GM06990 (cell line): ENCODE results near the gene CCDC187.
"Not testable (repeated sequence)": the region's sequence is repeated elsewhere in the genome, so short reads cannot be mapped to it uniquely, and the experiment has no call there.

Experiments used
- DNase-seq: peaks from one replicate; pipeline ENCODE4 v3.0.0-alpha.2; 2011; ENCODE audit not compliant: insufficient read length; ENCODE audit errors: extremely low read depth
- H3K27me3 ChIP-seq: replicated peaks from 2 replicates; pipeline ENCODE4 v1.6.0; 2011; ENCODE audit warnings: low read length; ENCODE audit not compliant: control insufficient read depth, insufficient read depth
- H3K36me3 ChIP-seq: 2 replicates; pipeline ENCODE4 v1.5.1; 2011; ENCODE audit warnings: low read length; ENCODE audit not compliant: control insufficient read depth, insufficient read depth
- H3K4me3 ChIP-seq: replicated peaks from 2 replicates; pipeline ENCODE4 v1.5.1; 2011; ENCODE audit warnings: low read depth, mild to moderate bottlenecking, control low read depth, low read length
- CTCF ChIP-seq: IDR thresholded peaks from 2 replicates; pipeline ENCODE4 v1.5.1; 2011; ENCODE audit warnings: low read length, control low read depth, mild to moderate bottlenecking, inconsistent platforms; ENCODE audit not compliant: insufficient read depth, poor library complexity, severe bottlenecking

Gene CCDC187

DNA sequence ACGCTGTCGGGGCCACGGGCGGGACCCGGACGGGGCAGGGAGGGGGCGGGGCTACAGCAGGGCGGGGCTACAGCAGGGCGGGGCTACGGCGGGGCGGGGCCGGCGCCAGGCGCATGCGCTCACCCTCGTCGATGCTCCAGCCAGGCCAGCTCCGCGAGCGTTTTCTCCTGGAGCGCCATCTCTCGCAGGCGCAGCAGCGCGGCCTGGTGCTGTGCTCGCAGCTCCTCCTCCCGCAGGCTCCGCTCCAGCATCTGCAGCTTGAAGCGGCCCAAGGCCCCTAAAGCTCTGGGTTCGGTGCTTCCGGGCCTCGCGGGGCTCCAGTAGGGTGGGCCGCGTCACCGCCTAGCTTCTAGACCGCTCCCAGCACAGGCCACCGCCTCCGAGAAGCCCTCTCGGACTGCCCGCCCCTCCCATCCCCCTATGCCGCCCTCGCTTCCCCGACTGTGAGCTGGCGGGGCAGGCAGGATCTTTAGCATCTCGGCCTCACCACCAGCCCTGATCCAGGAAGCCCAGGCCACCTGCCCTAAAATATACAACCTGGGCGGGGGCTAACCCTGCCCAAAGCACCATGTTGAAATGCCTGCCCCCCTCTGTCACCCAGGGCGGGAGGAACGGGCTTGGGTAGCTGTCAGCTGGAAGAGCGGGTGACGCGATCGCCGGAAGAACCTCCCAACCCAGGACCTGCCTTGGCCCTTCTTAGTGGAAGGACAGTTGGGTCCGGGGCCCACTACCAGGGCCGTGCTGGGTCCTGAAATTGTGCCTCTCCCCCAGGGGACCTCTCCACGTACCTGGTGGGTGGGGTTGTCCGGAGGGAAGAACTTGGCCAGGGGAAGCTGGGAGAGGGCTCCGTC lies 36.4 kb downstream of the CCDC187 start:
- TF ChIP-seq CTCF: peak; percentile 47
- Histone ChIP-seq H3K36me3 (no peaks in the 10 kb centered on the region), H3K27me3 (no peaks in the 10 kb centered on the region; the same call in none of the 2 replicates), H3K4me3 (peak overlapping the region; percentile 46)
- DNase-seq: peak; percentile 82

- not testable (repeated sequence) for H3K27me3 ChIP-seq, DNase-seq, H3K36me3 ChIP-seq, H3K4me3 ChIP-seq
These were observed 37.3 kb downstream of the CCDC187 start for GRCh38 chr9:136266641-136267040.

- H3K36me3 ChIP-seq: no peaks in the 10 kb centered on the region
- H3K4me3 ChIP-seq: no peak overlapping the region
- H3K27me3 ChIP-seq: no peaks in the 10 kb centered on the region; the same call in none of the 2 replicates
- no peak for TF ChIP-seq CTCF
- no peak for DNase-seq
These were observed 38.1 kb downstream of the CCDC187 start for GRCh38 chr9:136265561-136266355.

DNA sequence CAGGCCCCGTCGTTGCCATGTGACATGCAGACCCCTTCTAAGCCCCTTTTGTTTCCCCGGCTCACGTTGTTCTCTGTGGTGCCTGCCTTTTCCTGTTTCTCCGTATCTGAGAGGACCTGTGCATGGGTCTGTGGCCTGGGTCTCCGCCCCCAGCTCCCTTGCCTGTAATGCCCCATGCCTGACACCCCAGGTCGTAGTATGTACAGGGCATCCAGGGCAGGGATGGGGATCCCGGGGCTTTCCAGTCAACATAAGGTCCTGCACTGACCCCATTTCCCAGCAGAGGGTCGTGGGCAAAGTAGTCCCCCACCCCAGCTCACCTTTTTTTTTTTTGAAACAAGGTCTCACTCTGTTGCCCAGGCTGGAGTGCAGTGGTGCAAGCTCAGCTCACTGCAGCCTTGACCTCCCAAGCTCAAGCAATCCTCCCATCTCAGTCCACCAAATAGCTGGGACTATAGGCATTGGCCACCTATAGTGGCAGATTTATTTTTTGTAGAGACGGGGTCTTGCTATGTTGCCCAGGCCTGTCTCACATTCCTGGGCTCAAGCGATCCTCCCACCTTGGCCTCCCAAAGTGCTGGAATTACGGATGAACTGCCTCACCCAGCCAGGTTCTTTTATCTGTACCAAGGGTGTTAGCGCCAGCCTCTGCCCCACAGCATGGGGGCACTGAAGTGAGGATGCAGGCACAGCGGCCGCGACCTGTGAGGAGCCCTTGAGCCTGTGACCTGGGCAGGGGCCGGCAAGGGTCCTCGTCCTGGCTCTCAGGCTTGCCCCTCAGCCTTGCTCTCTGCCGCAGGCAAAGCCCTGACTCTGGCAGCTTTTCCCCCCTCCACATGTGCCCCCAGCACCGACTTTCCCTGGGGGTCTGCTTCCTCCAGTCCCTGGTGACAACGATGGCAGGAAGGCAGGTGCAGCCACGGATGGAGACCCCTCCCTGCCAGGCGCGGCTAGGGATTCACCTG lies 39.2 kb downstream of the CCDC187 start:
- DNase-seq: no peak
- H3K4me3 ChIP-seq: no peak overlapping the region
- H3K36me3 ChIP-seq: no peaks in the 10 kb centered on the region
- no peak for TF ChIP-seq CTCF
- H3K27me3 ChIP-seq: no peaks in the 10 kb centered on the region; the same call in none of the 2 replicates

GRCh38 chr9:136264031-136264430 lies 39.9 kb downstream of the CCDC187 start:
- Histone ChIP-seq H3K36me3 (no peaks in the 10 kb centered on the region), H3K4me3 (no peak overlapping the region), H3K27me3 (no peaks in the 10 kb centered on the region; the same call in none of the 2 replicates)
- no peak for DNase-seq
- TF ChIP-seq CTCF: no peak
